ENCODE data around the gene STRN.
A peak's percentile ranks its signal among the peaks of the same experiment; 100 is the strongest.
"Not testable (repeated sequence)": the region's sequence is repeated elsewhere in the genome, so short reads cannot be mapped to it uniquely, and the experiment has no call there.

The STRN gene

DNA sequence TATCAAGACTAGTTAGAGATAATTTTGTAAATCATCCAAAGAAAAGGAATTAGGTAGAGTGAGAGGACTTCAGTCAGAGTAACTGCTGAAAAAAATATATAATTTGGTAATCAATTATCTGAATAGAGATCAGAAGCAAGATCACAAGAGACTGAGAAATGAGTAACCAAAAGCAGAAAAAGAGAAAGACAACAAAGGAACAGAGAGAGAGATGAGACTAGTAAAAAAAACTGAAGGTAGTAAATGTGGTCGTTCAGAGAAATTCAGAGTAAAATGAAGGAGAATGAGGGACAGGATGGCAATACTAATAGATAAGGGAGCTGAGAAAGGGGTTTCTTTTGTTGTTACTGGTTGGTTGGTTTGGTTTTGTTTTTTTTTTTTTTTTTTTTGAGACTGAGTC, 16.5 kb downstream of the STRN start:
- DNase-seq (ENCODE audit: low read depth), result no peak
- TF ChIP-seq, protein P1, sequence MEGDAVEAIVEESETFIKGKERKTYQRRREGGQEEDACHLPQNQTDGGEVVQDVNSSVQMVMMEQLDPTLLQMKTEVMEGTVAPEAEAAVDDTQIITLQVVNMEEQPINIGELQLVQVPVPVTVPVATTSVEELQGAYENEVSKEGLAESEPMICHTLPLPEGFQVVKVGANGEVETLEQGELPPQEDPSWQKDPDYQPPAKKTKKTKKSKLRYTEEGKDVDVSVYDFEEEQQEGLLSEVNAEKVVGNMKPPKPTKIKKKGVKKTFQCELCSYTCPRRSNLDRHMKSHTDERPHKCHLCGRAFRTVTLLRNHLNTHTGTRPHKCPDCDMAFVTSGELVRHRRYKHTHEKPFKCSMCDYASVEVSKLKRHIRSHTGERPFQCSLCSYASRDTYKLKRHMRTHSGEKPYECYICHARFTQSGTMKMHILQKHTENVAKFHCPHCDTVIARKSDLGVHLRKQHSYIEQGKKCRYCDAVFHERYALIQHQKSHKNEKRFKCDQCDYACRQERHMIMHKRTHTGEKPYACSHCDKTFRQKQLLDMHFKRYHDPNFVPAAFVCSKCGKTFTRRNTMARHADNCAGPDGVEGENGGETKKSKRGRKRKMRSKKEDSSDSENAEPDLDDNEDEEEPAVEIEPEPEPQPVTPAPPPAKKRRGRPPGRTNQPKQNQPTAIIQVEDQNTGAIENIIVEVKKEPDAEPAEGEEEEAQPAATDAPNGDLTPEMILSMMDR (conservative IDR thresholded peaks at IDR 0.05; ENCODE audit: low read depth, low read length), result no peak
- no peak overlapping the region for H3K4me3 ChIP-seq (ENCODE audit: low read length)

DNA sequence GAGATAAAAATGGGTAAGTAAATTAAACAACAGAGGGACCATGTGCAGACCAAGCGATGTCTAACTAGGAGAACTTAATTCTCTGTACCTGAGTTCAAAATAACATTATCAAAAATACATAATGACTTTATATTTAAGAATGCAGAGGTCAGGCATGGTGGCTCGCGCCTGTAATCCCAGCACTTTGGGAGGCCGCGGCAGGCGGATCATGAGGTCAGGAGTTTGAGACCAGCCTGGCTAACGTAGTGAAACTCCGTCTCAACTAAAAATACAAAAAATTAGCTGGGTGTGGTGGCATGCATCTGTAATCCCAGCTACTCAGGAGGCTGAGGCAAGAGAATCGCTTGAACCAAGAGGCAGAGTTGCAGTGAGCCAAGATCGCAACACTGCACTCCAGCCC, 21.1 kb downstream of the STRN start:
- H3K4me3 ChIP-seq (ENCODE audit: low read length), result not testable (repeated sequence)

DNA sequence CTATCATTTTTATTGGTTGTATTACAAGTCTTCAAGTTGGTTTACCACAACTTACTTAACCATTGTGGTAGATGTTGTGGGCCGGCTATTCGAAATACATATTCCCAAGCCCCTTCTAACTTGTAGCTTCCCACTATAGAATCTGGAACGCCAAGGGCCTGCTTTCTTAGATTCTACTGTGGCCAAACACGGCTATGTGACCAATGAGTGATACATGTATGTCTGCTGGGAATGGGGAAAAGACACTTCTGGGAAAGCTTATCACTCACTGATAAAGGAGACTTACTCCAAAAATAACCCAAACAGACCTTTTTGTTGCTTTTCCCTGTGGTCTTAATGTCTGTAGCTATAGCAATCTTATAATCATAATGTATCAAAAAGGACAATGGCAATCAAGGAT, 24.5 kb downstream of the STRN start:
- no peak overlapping the region for H3K4me3 ChIP-seq (ENCODE audit: low read length)
- no peak for DNase-seq (ENCODE audit: low read depth)
- TF ChIP-seq, protein P1 (conservative IDR thresholded peaks at IDR 0.05; ENCODE audit: low read depth, low read length), result no peak

More for the DNA sequence above, 21.1 kb downstream of the STRN start:
- not testable (repeated sequence) for DNase-seq (ENCODE audit: low read depth)

DNA sequence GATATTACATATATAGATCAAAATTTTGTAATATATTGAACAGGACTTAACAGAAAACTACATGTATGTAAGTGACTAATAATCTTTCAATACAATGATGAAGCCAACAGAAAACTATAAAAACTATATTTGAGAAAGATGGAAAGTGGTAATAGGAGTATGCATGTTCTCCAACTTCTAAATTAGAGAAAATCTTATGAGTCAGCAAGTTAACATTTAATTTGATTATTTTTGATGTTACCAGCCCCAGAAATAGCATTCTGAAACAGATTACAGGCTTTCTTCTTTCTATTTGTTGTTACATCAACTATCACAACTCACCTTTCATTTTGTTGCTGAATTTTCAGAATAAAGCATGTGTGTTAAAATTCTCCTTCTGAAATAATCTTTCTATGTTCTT, 29.8 kb downstream of the STRN start:
- DNase-seq (ENCODE audit: low read depth); H3K4me3 ChIP-seq (ENCODE audit: low read length): not testable (repeated sequence)

DNA sequence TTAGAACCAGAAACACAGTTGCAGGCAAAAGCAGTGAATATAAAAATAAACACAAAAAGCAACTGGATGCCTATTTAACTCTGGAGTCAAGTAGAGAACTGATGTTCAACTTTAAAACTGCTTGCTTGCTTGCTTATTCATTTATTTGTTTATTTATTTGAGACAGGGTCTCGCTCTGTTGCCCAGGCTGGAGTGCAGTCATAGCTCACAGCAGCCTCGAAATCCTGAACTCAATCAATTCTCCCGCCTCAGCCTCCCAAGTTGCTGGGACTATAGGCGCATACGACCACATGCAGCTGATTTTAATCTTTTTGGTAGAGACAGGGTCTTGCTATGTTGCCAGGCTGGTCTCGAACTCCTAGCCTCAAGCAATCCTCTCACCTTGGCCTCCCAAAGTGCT, 34.6 kb downstream of the STRN start:
- not testable (repeated sequence) for H3K4me3 ChIP-seq (ENCODE audit: low read length); DNase-seq (ENCODE audit: low read depth)

DNA sequence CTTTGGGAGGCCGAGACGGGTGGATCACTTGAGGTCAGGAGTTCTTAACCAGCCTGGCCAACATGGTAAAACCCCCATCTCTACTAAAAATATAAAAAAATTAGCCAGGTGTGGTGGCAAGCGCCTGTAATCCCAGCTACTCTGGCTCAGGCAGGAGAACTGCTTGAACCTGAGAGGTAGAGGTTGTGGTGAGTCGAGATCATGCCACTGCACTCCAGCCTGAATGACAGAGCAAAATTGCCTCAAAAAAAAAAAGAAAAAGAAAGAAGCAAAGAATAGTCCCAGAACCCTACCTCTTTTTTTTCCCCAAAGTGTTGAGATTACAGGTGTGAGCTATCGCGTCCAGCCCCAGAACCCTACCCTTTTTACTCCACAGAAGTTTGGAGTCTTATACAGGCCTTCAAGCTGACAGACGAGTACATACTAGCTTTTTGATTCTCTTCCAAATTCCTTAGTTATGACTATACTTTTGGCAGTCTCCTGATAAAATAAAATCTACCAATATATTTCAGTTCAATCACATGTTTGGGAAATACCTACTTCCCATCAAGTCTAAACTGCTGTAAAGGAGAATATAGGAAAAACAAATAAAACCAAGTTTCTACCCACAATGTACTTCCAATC, 35.4 kb downstream of the STRN start:
- DNase-seq (ENCODE audit: low read depth), result peak; percentile 55
- H3K4me3 ChIP-seq (ENCODE audit: low read length), result not testable (repeated sequence)

DNA sequence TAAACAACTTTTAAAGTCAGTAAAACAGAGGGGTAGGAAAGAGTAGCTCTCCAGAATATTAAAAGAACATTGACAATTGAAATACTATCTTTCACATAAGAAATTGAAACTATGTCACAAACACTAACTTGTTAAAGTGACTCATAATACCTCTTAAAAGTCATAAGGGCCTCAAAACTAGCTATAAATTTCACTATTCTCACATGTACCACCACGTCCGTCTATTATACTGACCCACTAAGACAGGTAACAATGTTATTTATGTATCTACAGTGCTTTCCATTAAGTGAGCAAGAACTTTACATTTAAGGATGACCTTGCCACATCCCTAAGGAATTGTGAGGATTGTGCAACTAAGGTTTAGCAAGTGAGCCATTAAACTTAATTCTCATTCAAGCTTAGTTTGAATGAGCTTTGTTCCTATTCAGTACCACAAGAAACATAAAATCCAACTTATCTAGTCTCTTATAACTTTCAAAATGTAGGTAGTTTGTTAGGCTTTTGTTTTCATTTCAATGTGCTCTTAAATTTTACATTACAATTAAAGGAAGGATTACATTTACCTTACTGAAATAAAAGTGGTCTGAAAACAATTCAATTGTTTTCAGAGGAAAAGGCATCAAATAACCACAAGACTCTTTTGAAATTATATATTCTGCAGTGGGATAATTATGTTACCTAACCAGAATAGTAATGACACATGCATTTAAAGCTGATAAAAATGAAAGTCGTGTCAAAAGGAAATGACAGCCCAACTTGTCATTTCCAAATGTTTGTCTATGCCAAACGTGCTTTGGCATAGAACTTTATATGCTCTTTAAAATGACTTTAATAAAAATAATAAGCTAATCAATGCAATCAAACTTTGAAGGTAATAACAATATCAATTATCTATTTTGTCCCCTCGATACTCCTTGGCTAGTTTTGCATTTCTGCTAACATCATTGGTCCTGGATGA, 39.9 kb downstream of the STRN start:
- DNase-seq (ENCODE audit: low read depth); H3K4me3 ChIP-seq (ENCODE audit: low read length): not testable (repeated sequence)

DNA sequence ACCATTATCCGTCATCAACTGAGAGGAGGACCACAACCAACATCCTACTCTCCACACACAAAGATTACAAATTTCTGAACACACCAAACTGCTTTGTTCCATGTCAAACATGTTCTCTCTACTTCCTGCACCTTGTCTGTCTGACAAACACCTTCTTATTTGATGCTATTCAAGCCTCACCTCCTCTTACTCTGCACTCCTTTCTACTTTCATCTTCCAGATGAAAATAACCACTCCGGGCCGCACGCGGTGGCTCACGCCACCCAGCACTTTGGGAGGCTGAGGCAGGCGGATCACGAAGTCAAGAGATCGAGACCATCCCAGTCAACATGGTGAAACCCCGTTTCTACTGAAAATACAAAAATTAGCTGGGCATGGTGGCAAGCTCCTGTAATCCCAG, 43.7 kb downstream of the STRN start:
- not testable (repeated sequence) for DNase-seq (ENCODE audit: low read depth); H3K4me3 ChIP-seq (ENCODE audit: low read length)

DNA sequence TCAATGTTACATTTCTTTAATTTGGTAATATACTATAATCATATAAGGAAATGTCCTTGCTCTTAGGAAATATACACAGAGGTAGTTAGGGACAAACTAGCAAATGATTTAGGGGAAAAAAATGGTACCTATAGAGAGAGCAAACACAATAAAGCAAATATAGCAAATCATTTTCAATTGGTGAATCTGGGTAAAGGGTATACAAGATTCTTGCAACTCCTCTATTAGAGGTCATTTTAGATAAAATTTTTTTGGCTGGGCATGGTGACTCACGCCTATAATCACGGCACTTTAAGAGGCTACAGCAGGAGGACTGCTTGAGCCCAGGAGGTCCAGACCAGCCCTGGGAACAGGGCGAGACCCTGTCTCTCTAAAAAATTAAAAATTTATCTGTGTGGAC, 44.4 kb downstream of the STRN start:
- TF ChIP-seq, protein P1 (conservative IDR thresholded peaks at IDR 0.05; ENCODE audit: low read depth, low read length), result no peak
- no peak overlapping the region for H3K4me3 ChIP-seq (ENCODE audit: low read length)
- no peak for DNase-seq (ENCODE audit: low read depth)

DNA sequence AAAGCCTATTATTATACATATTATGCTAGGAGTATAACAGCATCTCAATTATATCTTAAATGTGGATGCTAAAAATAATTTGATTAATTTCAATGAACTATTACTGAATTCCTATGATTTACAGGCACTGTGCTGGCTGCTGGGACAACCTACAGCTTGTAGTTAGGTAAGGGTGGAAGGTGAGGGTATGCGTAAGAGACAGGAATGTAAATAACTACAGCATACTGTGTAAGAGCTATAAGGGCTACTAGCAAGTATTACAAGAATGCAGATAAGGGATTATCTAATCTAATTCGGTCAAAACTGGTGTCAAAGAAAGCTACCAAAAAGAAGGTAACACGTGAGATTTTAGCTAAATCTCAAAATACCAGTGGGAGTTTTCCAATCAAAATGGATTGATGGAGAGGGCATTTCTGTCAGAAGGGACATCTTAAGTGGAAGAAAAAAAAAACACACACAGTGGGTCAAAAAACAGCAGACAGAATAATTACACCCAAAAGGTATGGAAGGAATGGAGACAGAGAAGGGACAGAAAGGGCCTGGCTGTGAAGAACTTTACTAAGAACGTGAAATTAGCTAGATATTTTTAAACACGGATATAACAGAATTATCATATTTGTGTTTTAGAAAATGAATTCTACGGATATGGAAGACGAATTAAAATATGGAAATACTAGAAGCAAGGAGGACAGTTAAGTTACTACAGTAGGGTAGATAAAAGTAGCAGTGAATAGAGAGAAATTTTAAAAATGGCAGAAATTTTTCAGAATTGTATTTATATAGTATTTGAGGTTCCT, 47.1 kb downstream of the STRN start:
- TF ChIP-seq, protein P1 (conservative IDR thresholded peaks at IDR 0.05; ENCODE audit: low read depth, low read length), result no peak
- no peak for DNase-seq (ENCODE audit: low read depth)
- H3K4me3 ChIP-seq (ENCODE audit: low read length), result no peak overlapping the region

All from retinal pigment epithelial cell (primary cell).